ENCODE results near the gene HELZ. TPM values are rescaled to one million over a fixed set of nuclear protein-coding genes. Genes with fewer than 3 reads are reported as not detected.

The HELZ gene
- total RNA-seq, 2 donors from 2014 or later: 51.4 to 74.7 TPM

DNA sequence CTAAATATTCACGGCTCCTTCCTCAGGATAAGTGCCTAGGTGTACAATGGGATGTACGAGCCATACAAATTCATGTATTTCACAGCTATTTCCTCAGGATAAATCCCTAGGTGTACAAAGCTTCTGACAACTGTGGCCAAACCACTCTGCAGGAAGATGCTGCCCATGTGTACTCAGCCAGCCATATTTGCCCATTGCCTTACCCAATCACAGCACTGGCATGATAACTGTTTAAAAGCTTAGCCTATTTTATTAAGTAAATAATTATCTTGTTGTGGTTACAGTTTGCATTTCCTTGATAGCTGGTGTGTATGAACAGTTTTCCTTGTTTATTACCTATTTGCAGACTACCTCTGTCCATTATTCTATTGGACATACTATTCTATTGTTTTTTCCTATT is 165.5 kb downstream of the HELZ start:
- no peak for DNase-seq
- H3K27ac Mint-ChIP-seq: no peak overlapping the region
- H3K27me3 Mint-ChIP-seq (ENCODE audit: insufficient read depth): no peaks in the 10 kb centered on the region
- TF ChIP-seq, protein P1, sequence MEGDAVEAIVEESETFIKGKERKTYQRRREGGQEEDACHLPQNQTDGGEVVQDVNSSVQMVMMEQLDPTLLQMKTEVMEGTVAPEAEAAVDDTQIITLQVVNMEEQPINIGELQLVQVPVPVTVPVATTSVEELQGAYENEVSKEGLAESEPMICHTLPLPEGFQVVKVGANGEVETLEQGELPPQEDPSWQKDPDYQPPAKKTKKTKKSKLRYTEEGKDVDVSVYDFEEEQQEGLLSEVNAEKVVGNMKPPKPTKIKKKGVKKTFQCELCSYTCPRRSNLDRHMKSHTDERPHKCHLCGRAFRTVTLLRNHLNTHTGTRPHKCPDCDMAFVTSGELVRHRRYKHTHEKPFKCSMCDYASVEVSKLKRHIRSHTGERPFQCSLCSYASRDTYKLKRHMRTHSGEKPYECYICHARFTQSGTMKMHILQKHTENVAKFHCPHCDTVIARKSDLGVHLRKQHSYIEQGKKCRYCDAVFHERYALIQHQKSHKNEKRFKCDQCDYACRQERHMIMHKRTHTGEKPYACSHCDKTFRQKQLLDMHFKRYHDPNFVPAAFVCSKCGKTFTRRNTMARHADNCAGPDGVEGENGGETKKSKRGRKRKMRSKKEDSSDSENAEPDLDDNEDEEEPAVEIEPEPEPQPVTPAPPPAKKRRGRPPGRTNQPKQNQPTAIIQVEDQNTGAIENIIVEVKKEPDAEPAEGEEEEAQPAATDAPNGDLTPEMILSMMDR (conservative IDR thresholded peaks at IDR 0.05): no peak
- Histone ChIP-seq H3K4me1 (ENCODE audit: control insufficient read depth, insufficient read depth, low read length) (peaks cover 11% of the 10 kb centered on the region), H3K27me3 (ENCODE audit: control insufficient read depth, insufficient read depth, low read length, poor library complexity, severe bottlenecking) (no peaks in the 10 kb centered on the region), H3K4me3 (ENCODE audit: low read length) (no peak overlapping the region), H3K9me3 (ENCODE audit: control insufficient read depth, low read length) (no peaks in the 10 kb centered on the region), H3K27ac (ENCODE audit: low read depth, low read length) (no peak overlapping the region), H3K36me3 (ENCODE audit: control insufficient read depth, insufficient read depth, low read length) (peaks cover 46% of the 10 kb centered on the region), H3K9ac (ENCODE audit: extremely low read depth, low read length, poor library complexity, severe bottlenecking) (no peak overlapping the region)
- no peaks in the 10 kb centered on the region for H3K9me3 Mint-ChIP-seq
- no peak overlapping the region for H3K4me3 Mint-ChIP-seq
- peaks cover 16% of the 10 kb centered on the region for H3K36me3 Mint-ChIP-seq (ENCODE audit: low read depth)
- H3K4me1 Mint-ChIP-seq: peaks cover 22% of the 10 kb centered on the region
- WGBS, 2 experiments (ENCODE audit: insufficient coverage in 1 of 2, insufficient read length in 1 of 2): 97% methylated on average over 2 of the region's 2 CpGs; no CpG with 5 or more reads in 1 of the 2 experiments

DNA sequence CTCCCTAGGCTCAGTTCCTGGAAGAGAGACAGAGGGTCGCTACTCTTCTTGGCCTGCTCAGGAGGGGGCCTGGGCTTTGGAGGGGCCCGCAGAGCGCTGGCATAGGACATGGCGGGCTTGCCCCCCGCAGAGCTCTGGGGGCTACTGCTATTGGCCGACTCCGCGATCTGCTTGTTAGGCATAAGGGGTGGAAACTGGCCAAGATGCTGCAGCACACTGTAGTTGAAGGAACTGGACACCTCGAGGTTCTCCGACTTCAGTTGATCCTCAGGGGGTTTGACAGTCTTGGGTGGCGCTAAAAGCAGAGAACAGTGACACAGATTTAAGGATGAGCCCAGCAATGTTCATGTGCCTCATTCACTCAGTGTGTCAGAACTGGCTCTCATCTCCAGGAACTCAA is 166.7 kb downstream of the HELZ start:
- H3K9me3 ChIP-seq (ENCODE audit: control insufficient read depth, low read length): no peaks in the 10 kb centered on the region
- Mint-ChIP-seq H3K9me3 (no peaks in the 10 kb centered on the region), H3K4me3 (no peak overlapping the region), H3K27ac (no peak overlapping the region), H3K4me1 (peaks cover 25% of the 10 kb centered on the region), H3K27me3 (ENCODE audit: insufficient read depth) (no peaks in the 10 kb centered on the region), H3K36me3 (ENCODE audit: low read depth) (peaks cover 13% of the 10 kb centered on the region)
- no peak overlapping the region for H3K4me3 ChIP-seq (ENCODE audit: low read length)
- no peak overlapping the region for H3K9ac ChIP-seq (ENCODE audit: extremely low read depth, low read length, poor library complexity, severe bottlenecking)
- no peak overlapping the region for H3K27ac ChIP-seq (ENCODE audit: low read depth, low read length)
- no peaks in the 10 kb centered on the region for H3K27me3 ChIP-seq (ENCODE audit: control insufficient read depth, insufficient read depth, low read length, poor library complexity, severe bottlenecking)
- H3K4me1 ChIP-seq (ENCODE audit: control insufficient read depth, insufficient read depth, low read length): peaks cover 11% of the 10 kb centered on the region
- WGBS, 2 experiments (ENCODE audit: insufficient coverage in 1 of 2, insufficient read length in 1 of 2): 91 to 95% methylated on average over 8 to 11 of the region's 11 CpGs
- peak; percentile 56 for DNase-seq
- peaks cover 42% of the 10 kb centered on the region for H3K36me3 ChIP-seq (ENCODE audit: control insufficient read depth, insufficient read depth, low read length)
- TF ChIP-seq, protein P1 (conservative IDR thresholded peaks at IDR 0.05): no peak

DNA sequence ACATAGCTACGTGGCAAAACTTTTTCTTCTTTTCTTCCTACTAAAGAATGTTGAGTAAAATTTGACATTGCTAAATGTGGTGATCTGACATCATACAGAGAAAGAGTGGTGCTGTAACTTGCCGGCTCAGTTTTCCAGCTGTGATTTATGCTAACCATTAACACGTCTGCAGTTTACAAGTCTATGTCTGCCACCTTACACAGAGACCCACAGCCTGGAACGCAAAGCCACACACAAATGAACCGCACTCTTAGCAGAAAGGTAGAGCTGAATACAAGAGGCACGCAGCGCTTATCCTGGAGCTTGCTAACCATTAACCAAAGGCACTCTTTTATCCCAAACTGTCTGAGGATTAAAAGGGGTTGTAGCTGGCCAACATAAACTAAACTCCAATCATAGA is 168.7 kb downstream of the HELZ start:
- Histone ChIP-seq H3K36me3 (ENCODE audit: control insufficient read depth, insufficient read depth, low read length) (peaks cover 51% of the 10 kb centered on the region), H3K9me3 (ENCODE audit: control insufficient read depth, low read length) (no peaks in the 10 kb centered on the region), H3K27ac (ENCODE audit: low read depth, low read length) (no peak overlapping the region), H3K9ac (ENCODE audit: extremely low read depth, low read length, poor library complexity, severe bottlenecking) (no peak overlapping the region), H3K4me3 (ENCODE audit: low read length) (peak overlapping the region; percentile 25), H3K4me1 (ENCODE audit: control insufficient read depth, insufficient read depth, low read length) (peaks cover 11% of the 10 kb centered on the region), H3K27me3 (ENCODE audit: control insufficient read depth, insufficient read depth, low read length, poor library complexity, severe bottlenecking) (no peaks in the 10 kb centered on the region)
- Mint-ChIP-seq H3K36me3 (ENCODE audit: low read depth) (peaks cover 20% of the 10 kb centered on the region), H3K27ac (peak overlapping the region; percentile 64), H3K9me3 (no peaks in the 10 kb centered on the region), H3K27me3 (ENCODE audit: insufficient read depth) (no peaks in the 10 kb centered on the region), H3K4me1 (peaks cover 25% of the 10 kb centered on the region), H3K4me3 (peak overlapping the region; percentile 4)
- 67 to 93% methylated on average over 5 to 7 of the region's 7 CpGs for WGBS, 2 experiments (ENCODE audit: insufficient coverage in 1 of 2, insufficient read length in 1 of 2)
- TF ChIP-seq, protein P1 (conservative IDR thresholded peaks at IDR 0.05): no peak
- DNase-seq: peak; percentile 83

Data from endodermal cell (in vitro differentiated cells).